DND-41 (cell line): ENCODE results near the gene SOWAHA.

ENCODE experiments used
- EZH2 ChIP-seq: IDR thresholded peaks from 3 replicates; pipeline ENCODE4 v1.6.1; 2012; ENCODE audit warnings: borderline replicate concordance, low read depth, mild to moderate bottlenecking, moderate library complexity, low read length, inconsistent platforms; ENCODE audit not compliant: severe bottlenecking
- TF ChIP-seq, protein P1 (sequence below): IDR thresholded peaks from 2 replicates; pipeline ENCODE4 v1.5.1; 2012; ENCODE audit warnings: borderline replicate concordance, low read length, moderate library complexity, mild to moderate bottlenecking; ENCODE audit not compliant: poor library complexity, severe bottlenecking; ENCODE audit errors: extremely low read depth

DNA sequence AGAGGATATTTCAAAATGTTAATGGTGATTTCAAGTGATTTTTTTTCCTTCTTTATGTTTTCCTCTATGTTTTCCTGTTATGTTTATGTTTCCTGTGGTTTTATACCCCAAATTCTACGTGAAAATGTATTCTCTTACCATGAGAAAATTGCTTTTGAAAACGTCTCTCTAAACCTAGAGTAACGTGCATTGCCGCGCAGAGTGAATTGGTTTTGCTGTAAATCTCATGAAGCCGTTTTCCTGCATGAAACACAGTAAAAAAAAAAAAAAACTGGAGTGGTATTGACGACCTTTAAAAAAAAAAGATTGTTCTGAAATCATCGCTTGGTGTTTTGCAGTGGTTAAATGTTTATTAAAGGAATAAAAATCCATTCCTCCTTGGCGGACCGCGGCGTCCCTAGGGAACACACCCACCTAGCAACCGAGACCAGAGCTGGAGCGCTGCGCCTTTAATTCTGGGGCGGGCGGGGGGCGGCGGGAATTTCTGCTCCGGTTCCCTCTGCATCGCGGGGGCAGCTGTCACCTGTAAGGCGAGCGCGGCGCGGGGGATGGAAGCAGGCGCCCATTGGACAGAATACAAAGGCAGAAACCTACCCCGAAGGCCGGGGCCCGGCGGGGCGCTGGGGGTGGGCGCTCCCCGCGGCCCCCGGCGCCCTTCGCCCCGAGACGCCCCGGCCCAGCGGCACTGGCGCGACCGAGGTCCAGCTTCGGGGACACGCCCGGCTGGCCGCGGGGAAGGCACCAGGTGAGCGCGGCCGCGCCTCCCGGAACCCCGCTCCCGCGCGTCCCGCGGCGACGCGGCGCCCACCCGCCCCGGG, at the start of gene SOWAHA:
- TF ChIP-seq, protein P1, sequence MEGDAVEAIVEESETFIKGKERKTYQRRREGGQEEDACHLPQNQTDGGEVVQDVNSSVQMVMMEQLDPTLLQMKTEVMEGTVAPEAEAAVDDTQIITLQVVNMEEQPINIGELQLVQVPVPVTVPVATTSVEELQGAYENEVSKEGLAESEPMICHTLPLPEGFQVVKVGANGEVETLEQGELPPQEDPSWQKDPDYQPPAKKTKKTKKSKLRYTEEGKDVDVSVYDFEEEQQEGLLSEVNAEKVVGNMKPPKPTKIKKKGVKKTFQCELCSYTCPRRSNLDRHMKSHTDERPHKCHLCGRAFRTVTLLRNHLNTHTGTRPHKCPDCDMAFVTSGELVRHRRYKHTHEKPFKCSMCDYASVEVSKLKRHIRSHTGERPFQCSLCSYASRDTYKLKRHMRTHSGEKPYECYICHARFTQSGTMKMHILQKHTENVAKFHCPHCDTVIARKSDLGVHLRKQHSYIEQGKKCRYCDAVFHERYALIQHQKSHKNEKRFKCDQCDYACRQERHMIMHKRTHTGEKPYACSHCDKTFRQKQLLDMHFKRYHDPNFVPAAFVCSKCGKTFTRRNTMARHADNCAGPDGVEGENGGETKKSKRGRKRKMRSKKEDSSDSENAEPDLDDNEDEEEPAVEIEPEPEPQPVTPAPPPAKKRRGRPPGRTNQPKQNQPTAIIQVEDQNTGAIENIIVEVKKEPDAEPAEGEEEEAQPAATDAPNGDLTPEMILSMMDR, result no peak
- TF ChIP-seq EZH2, result no peak
